Measurements from ENCODE around the gene UVRAG.
"Not testable (repeated sequence)": the region's sequence is repeated elsewhere in the genome, so short reads cannot be mapped to it uniquely, and the experiment has no call there.

Gene UVRAG

DNA sequence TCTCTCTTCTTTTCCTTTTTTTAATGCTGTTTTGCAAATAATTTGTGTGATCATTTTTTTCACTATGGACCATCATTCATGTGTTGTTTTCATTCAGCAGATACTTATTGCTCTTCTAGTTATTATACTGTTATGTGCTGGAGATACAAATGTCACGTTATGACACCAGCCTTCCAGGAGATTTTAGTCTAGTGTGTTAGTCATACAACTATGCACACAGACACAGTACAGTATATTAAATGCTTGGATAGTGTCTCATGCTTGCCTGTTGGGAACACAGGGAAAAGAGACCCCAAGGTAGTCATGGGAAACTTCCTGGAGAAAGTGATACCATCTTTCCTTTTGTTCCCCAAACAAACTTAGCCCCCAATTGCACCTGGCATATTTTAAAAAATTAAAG lies 116.1 kb downstream of the UVRAG start:
- DNase-seq (ENCODE audit: low read depth in 1 of 2, low spot score in 1 of 2) = no peak
- no peak overlapping the region for H3K4me3 ChIP-seq (replicated peaks; ENCODE audit: insufficient read depth, low read length)
- H3K27me3 ChIP-seq (ENCODE audit: insufficient read depth, poor library complexity, severe bottlenecking) = no peaks in the 10 kb centered on the region
- no peak for TF ChIP-seq GABPA (IDR thresholded peaks at IDR 0.05; ENCODE audit: low read depth)
- TF ChIP-seq, protein P1, sequence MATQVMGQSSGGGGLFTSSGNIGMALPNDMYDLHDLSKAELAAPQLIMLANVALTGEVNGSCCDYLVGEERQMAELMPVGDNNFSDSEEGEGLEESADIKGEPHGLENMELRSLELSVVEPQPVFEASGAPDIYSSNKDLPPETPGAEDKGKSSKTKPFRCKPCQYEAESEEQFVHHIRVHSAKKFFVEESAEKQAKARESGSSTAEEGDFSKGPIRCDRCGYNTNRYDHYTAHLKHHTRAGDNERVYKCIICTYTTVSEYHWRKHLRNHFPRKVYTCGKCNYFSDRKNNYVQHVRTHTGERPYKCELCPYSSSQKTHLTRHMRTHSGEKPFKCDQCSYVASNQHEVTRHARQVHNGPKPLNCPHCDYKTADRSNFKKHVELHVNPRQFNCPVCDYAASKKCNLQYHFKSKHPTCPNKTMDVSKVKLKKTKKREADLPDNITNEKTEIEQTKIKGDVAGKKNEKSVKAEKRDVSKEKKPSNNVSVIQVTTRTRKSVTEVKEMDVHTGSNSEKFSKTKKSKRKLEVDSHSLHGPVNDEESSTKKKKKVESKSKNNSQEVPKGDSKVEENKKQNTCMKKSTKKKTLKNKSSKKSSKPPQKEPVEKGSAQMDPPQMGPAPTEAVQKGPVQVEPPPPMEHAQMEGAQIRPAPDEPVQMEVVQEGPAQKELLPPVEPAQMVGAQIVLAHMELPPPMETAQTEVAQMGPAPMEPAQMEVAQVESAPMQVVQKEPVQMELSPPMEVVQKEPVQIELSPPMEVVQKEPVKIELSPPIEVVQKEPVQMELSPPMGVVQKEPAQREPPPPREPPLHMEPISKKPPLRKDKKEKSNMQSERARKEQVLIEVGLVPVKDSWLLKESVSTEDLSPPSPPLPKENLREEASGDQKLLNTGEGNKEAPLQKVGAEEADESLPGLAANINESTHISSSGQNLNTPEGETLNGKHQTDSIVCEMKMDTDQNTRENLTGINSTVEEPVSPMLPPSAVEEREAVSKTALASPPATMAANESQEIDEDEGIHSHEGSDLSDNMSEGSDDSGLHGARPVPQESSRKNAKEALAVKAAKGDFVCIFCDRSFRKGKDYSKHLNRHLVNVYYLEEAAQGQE (IDR thresholded peaks at IDR 0.05; ENCODE audit: insufficient replicate concordance, low read depth) = no peak
- TF ChIP-seq SPI1 (IDR thresholded peaks at IDR 0.05; ENCODE audit: borderline replicate concordance, low read depth) = no peak
- TF ChIP-seq POLR2AphosphoS5 (IDR thresholded peaks at IDR 0.05; ENCODE audit: low read depth) = no peak
- TF ChIP-seq, protein P2, sequence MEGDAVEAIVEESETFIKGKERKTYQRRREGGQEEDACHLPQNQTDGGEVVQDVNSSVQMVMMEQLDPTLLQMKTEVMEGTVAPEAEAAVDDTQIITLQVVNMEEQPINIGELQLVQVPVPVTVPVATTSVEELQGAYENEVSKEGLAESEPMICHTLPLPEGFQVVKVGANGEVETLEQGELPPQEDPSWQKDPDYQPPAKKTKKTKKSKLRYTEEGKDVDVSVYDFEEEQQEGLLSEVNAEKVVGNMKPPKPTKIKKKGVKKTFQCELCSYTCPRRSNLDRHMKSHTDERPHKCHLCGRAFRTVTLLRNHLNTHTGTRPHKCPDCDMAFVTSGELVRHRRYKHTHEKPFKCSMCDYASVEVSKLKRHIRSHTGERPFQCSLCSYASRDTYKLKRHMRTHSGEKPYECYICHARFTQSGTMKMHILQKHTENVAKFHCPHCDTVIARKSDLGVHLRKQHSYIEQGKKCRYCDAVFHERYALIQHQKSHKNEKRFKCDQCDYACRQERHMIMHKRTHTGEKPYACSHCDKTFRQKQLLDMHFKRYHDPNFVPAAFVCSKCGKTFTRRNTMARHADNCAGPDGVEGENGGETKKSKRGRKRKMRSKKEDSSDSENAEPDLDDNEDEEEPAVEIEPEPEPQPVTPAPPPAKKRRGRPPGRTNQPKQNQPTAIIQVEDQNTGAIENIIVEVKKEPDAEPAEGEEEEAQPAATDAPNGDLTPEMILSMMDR (IDR thresholded peaks at IDR 0.05; ENCODE audit: insufficient read depth, low read length) = no peak
- H3K27ac ChIP-seq (replicated peaks) = no peak overlapping the region

DNA sequence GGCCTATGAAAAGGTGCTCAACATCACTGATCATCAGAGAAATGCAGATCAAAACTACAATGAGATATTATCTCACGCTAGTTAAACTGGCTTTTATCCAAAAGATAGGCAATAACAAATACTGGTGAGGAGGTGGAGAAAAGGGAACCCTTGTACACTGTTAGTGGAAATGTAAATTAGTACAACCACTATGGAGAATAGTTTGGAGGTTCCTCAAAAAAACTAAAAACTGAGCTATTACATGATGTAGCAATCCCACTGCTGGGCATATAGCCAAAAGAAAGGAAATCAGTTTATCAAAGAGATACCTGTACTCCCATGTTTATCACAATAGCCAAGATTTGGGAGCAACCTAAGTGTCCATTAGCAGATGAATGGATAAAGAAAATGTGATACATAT lies 118.7 kb downstream of the UVRAG start:
- H3K27ac ChIP-seq (replicated peaks); H3K4me3 ChIP-seq (replicated peaks; ENCODE audit: insufficient read depth, low read length); H3K27me3 ChIP-seq (ENCODE audit: insufficient read depth, poor library complexity, severe bottlenecking): not testable (repeated sequence)
- TF ChIP-seq SPI1 (IDR thresholded peaks at IDR 0.05; ENCODE audit: borderline replicate concordance, low read depth) = peak; percentile 44; the same call in 1 of the 2 replicates
- peak in 1 of 2 experiments; percentile 45 for DNase-seq (ENCODE audit: low read depth in 1 of 2, low spot score in 1 of 2)

DNA sequence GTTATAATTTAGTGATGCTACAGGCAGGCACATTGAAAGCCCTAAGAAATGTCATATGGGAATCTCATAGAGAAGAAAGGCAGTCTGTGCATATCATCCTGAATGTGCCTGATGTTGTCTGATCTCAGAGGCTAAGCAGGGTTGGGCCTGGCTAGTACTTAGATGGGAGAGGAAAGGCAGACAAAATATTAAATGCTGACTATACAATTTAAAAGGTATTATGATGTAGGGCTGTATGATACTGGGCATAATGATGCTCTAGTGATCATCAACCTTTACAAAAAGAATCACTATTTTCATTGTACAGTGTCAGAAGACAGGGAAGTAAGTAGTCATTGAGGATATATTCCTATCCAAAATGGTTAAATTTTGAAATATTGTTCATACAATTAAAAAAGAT lies 119.8 kb downstream of the UVRAG start:
- no peak overlapping the region for H3K27ac ChIP-seq (replicated peaks)
- TF ChIP-seq SPI1 (IDR thresholded peaks at IDR 0.05; ENCODE audit: borderline replicate concordance, low read depth) = no peak
- TF ChIP-seq GABPA (IDR thresholded peaks at IDR 0.05; ENCODE audit: low read depth) = no peak
- TF ChIP-seq, protein P1 (IDR thresholded peaks at IDR 0.05; ENCODE audit: insufficient replicate concordance, low read depth) = no peak
- TF ChIP-seq POLR2AphosphoS5 (IDR thresholded peaks at IDR 0.05; ENCODE audit: low read depth) = no peak
- TF ChIP-seq, protein P2 (IDR thresholded peaks at IDR 0.05; ENCODE audit: insufficient read depth, low read length) = no peak

DNA sequence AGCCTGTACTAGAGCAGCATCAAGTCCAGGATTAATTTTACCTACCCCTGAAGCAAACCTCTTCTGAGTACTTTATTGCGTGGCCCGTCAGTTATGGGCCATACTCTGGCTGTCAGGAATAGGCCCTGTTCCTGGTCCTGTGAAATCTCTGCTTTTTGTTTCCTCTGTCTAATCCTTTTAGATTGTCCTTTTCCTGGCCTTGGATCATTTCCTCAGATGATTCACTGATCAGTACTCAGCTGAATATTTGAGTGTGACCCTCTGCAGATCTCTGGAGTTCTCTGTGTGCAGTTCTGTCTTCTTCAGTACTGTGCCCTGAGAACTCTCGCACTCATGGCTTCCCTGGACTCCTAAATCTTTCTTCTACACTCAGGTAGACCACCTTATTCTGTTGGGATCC lies 123.5 kb downstream of the UVRAG start:
- H3K4me3 ChIP-seq (replicated peaks; ENCODE audit: insufficient read depth, low read length) = no peak overlapping the region
- TF ChIP-seq POLR2AphosphoS5 (IDR thresholded peaks at IDR 0.05; ENCODE audit: low read depth) (no peak), GABPA (IDR thresholded peaks at IDR 0.05; ENCODE audit: low read depth) (no peak), SPI1 (IDR thresholded peaks at IDR 0.05; ENCODE audit: borderline replicate concordance, low read depth) (no peak)
- TF ChIP-seq, protein P1 (IDR thresholded peaks at IDR 0.05; ENCODE audit: insufficient replicate concordance, low read depth) = no peak
- TF ChIP-seq, protein P2 (IDR thresholded peaks at IDR 0.05; ENCODE audit: insufficient read depth, low read length) = no peak
- no peaks in the 10 kb centered on the region for H3K27me3 ChIP-seq (ENCODE audit: insufficient read depth, poor library complexity, severe bottlenecking)
- no peak overlapping the region for H3K27ac ChIP-seq (replicated peaks)
- DNase-seq (ENCODE audit: low read depth in 1 of 2, low spot score in 1 of 2) = no peak

More for the DNA sequence above, 119.8 kb downstream of the UVRAG start:
- no peaks in the 10 kb centered on the region for H3K27me3 ChIP-seq (ENCODE audit: insufficient read depth, poor library complexity, severe bottlenecking)
- no peak for DNase-seq (ENCODE audit: low read depth in 1 of 2, low spot score in 1 of 2)
- H3K4me3 ChIP-seq (replicated peaks; ENCODE audit: insufficient read depth, low read length) = no peak overlapping the region

Measured in HL-60 (cell line).